GM19452 (cell line): ENCODE results near the gene ARPC3.
"Not testable (repeated sequence)": the region's sequence is repeated elsewhere in the genome, so short reads cannot be mapped to it uniquely, and the experiment has no call there.

Experiments
- ATAC-seq: cut with Tn5 transposase; IDR thresholded peaks from one replicate; pipeline ENCODE4 v1.9.1; 2021; ENCODE audit not compliant: unreplicated experiment

ARPC3 gene

GRCh38 chr12:110420644-110421043 is 29.5 kb downstream of the ARPC3 start:
- not testable (repeated sequence) for ATAC-seq

- ATAC-seq, result not testable (repeated sequence)
These were observed 33.0 kb downstream of the ARPC3 start for GRCh38 chr12:110417113-110417512.

- not testable (repeated sequence) for ATAC-seq
These were observed 40.1 kb downstream of the ARPC3 start for GRCh38 chr12:110410086-110410485.

GRCh38 chr12:110405126-110405662 is 44.9 kb downstream of the ARPC3 start:
- not testable (repeated sequence) for ATAC-seq

GRCh38 chr12:110403976-110404682 is 46.0 kb downstream of the ARPC3 start:
- peak; percentile 41 for ATAC-seq

GRCh38 chr12:110403146-110403975 is 46.8 kb downstream of the ARPC3 start, which contains the start of gene ANAPC7:
ANAPC7 (minus strand) TSS chr12:110403708; CDS start chr12:110403627, 81 bp downstream.
- peak; percentile 69 for ATAC-seq
